ENCODE data around the gene RAPGEF4. TPM values are rescaled to one million over a fixed set of nuclear protein-coding genes. Genes with fewer than 3 reads are reported as not detected.

RAPGEF4 gene
- total and polyA plus RNA-seq, 2 donors (not counting 1 experiment from before 2014, with no cell fraction given) = 0.22 to 0.30 TPM

DNA sequence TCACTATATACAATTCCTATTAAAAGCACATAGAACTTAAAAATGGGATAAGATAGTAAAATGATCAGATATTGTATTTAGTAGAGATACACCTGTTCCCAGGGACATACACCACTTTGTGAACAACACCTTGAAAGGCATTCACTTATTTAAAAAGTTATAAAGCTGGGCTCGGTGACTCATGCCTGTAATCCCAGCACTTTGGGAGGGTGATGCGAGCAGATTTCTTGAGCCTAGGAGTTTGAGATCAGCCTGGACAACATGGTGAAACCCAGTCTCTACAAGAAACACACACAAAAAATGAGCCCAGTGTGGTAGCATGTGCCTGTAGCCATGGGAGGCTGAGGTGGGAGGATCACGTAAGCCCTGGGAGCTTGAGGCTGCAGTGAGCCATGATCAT lies 90.9 kb downstream of the RAPGEF4 start:
- no peaks in the 10 kb centered on the region for H3K9me3 Mint-ChIP-seq (ENCODE audit: insufficient read depth)
- Histone ChIP-seq H3K27ac (ENCODE audit: low read length in 2 of 2) (no peak overlapping the region), H3K4me2 (replicated peaks; ENCODE audit: low read depth, low read length, poor library complexity, severe bottlenecking) (no peak overlapping the region), H4K20me1 (ENCODE audit: control insufficient read depth, insufficient read depth, low read length, poor library complexity, severe bottlenecking) (no peaks in the 10 kb centered on the region), H3K36me3 (replicated peaks in 1 of 2; ENCODE audit: control extremely low read depth in 1 of 2, control insufficient read depth in 1 of 2, extremely low read depth in 1 of 2, insufficient read depth in 2 of 2, low read length in 1 of 2) (no peaks in the 10 kb centered on the region), H3K4me3 (ENCODE audit: control extremely low read depth in 1 of 5, extremely low read depth in 1 of 5, insufficient read depth in 1 of 5, low read depth in 2 of 5, low read length in 4 of 5) (no peak overlapping the region), H2AFZ (ENCODE audit: insufficient read depth, low read depth, low read length, poor library complexity, severe bottlenecking) (no peak overlapping the region), H3K4me1 (ENCODE audit: control insufficient read depth in 2 of 2, insufficient read depth in 2 of 2, low read length in 2 of 2) (no peaks in the 10 kb centered on the region), H3K9ac (ENCODE audit: low read length) (no peak overlapping the region), H3K27me3 (replicated peaks in 1 of 4; ENCODE audit: control extremely low read depth in 1 of 4, control insufficient read depth in 3 of 4, insufficient read depth in 4 of 4, low read length in 3 of 4) (no peaks in the 10 kb centered on the region), H3K79me2 (ENCODE audit: control insufficient read depth, insufficient read depth, low read length) (no peaks in the 10 kb centered on the region), H3K9me3 (ENCODE audit: control extremely low read depth in 1 of 3, control insufficient read depth in 2 of 3, insufficient read depth in 1 of 3, low read length in 2 of 3) (no peaks in the 10 kb centered on the region)
- CTCF ChIA-PET = no interaction called here
- POLR2A ChIA-PET = no interaction called here
- TF ChIP-seq, protein P1, sequence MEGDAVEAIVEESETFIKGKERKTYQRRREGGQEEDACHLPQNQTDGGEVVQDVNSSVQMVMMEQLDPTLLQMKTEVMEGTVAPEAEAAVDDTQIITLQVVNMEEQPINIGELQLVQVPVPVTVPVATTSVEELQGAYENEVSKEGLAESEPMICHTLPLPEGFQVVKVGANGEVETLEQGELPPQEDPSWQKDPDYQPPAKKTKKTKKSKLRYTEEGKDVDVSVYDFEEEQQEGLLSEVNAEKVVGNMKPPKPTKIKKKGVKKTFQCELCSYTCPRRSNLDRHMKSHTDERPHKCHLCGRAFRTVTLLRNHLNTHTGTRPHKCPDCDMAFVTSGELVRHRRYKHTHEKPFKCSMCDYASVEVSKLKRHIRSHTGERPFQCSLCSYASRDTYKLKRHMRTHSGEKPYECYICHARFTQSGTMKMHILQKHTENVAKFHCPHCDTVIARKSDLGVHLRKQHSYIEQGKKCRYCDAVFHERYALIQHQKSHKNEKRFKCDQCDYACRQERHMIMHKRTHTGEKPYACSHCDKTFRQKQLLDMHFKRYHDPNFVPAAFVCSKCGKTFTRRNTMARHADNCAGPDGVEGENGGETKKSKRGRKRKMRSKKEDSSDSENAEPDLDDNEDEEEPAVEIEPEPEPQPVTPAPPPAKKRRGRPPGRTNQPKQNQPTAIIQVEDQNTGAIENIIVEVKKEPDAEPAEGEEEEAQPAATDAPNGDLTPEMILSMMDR (IDR thresholded peaks at IDR 0.05) = no peak
- TF ChIP-seq EZH2 (IDR thresholded peaks at IDR 0.05; ENCODE audit: borderline replicate concordance, insufficient read depth, low read depth, low read length, poor library complexity, severe bottlenecking) = no peak
- H3K4me3 Mint-ChIP-seq = no peak overlapping the region
- peaks cover 19% of the 10 kb centered on the region for H3K27me3 Mint-ChIP-seq
- H3K4me1 Mint-ChIP-seq = no peaks in the 10 kb centered on the region
- intact Hi-C loops (cut with micrococcal nuclease) = no loop called here
- DNase-seq (no peak), ATAC-seq (ENCODE audit: low read depth) (no peak)
- WGBS (ENCODE audit: insufficient coverage) = 100% methylated on average over 1 of the region's 3 CpGs
- no peak overlapping the region for H3K27ac Mint-ChIP-seq

DNA sequence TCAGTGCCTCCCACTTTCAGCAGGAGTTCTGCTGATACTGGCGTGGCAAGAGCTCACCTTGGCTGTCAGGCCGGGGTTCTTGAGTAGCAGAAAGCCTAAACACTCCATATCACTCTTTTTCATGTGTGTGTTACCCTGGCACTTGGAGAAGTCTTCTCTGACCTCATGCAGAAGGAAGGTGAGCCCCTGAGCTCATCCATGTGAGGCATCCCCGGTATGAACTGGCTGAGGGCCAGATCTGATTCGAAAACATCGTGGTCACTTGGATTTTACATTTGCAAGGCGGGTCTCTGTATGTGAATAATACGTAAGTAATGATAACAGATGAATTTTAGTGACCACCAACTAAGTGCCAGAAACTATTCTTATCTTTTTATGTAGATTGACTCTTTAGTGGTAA lies 93.6 kb downstream of the RAPGEF4 start:
- Histone ChIP-seq H4K20me1 (ENCODE audit: control insufficient read depth, insufficient read depth, low read length, poor library complexity, severe bottlenecking) (no peaks in the 10 kb centered on the region), H3K79me2 (ENCODE audit: control insufficient read depth, insufficient read depth, low read length) (no peaks in the 10 kb centered on the region), H3K9me3 (ENCODE audit: control extremely low read depth in 1 of 3, control insufficient read depth in 2 of 3, insufficient read depth in 1 of 3, low read length in 2 of 3) (no peaks in the 10 kb centered on the region), H3K9ac (ENCODE audit: low read length) (no peak overlapping the region), H3K27ac (ENCODE audit: low read length in 2 of 2) (no peak overlapping the region), H3K4me2 (replicated peaks; ENCODE audit: low read depth, low read length, poor library complexity, severe bottlenecking) (no peak overlapping the region), H3K4me3 (ENCODE audit: control extremely low read depth in 1 of 5, extremely low read depth in 1 of 5, insufficient read depth in 1 of 5, low read depth in 2 of 5, low read length in 4 of 5) (no peak overlapping the region), H3K4me1 (ENCODE audit: control insufficient read depth in 2 of 2, insufficient read depth in 2 of 2, low read length in 2 of 2) (no peaks in the 10 kb centered on the region), H3K27me3 (replicated peaks in 1 of 4; ENCODE audit: control extremely low read depth in 1 of 4, control insufficient read depth in 3 of 4, insufficient read depth in 4 of 4, low read length in 3 of 4) (no peaks in the 10 kb centered on the region), H3K36me3 (replicated peaks in 1 of 2; ENCODE audit: control extremely low read depth in 1 of 2, control insufficient read depth in 1 of 2, extremely low read depth in 1 of 2, insufficient read depth in 2 of 2, low read length in 1 of 2) (no peaks in the 10 kb centered on the region), H2AFZ (ENCODE audit: insufficient read depth, low read depth, low read length, poor library complexity, severe bottlenecking) (no peak overlapping the region)
- no peak for TF ChIP-seq EZH2 (IDR thresholded peaks at IDR 0.05; ENCODE audit: borderline replicate concordance, insufficient read depth, low read depth, low read length, poor library complexity, severe bottlenecking)
- TF ChIP-seq, protein P1 (IDR thresholded peaks at IDR 0.05) = no peak
- Mint-ChIP-seq H3K9me3 (ENCODE audit: insufficient read depth) (no peaks in the 10 kb centered on the region), H3K4me3 (no peak overlapping the region), H3K27me3 (peaks cover 12% of the 10 kb centered on the region), H3K4me1 (no peaks in the 10 kb centered on the region), H3K27ac (no peak overlapping the region)
- ChIA-PET CTCF (interaction anchor here (1.1 kb wide), 1 partner anchor 9 kb away, joined by 3 read pairs; no protein-coding TSS in a partner anchor), POLR2A (no interaction called here)
- 91% methylated on average over 5 of the region's 7 CpGs for WGBS (ENCODE audit: insufficient coverage)
- DNase-seq (no peak), ATAC-seq (ENCODE audit: low read depth) (no peak)
- intact Hi-C loops (cut with micrococcal nuclease) = no loop called here

Measured in B cell (primary cell).